HG03159 (cell line): ENCODE data around the gene UXT.
"Not testable (repeated sequence)": the region's sequence is repeated elsewhere in the genome, so short reads cannot be mapped to it uniquely, and the experiment has no call there.

Source experiments
- ATAC-seq: cut with Tn5 transposase; IDR thresholded peaks from one replicate; pipeline ENCODE4 v1.9.1; 2021; ENCODE audit warnings: mild to moderate bottlenecking, moderate library complexity; ENCODE audit not compliant: unreplicated experiment

The UXT gene

DNA sequence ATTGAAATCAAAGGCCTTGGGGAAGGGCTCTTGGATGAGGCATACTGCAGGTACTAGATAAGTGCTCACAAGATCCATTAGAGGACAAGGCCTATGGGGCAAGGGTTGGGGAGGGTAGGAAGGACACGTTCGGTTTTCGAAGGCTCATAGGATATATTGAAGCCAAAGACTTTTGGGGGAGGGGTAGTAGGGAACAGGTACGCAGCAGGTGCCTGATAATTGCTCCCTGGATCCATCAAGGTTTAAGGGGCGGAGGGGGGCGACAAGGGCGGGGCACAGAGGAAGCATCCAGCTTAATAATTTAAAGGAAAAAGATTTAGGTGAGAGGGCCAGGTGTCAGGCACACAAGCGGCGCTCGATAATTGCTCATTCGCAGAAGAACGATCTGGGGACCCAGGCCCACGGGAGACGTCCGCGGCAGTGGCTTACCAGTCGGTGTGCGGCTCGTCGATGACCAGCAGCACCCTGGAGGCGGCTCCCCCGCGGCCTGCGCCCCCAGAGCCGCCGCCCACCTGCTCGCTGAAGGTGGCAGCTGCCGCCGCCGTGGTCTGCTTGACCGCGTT lies 40.0 kb downstream of the UXT start:
- no peak for ATAC-seq

DNA sequence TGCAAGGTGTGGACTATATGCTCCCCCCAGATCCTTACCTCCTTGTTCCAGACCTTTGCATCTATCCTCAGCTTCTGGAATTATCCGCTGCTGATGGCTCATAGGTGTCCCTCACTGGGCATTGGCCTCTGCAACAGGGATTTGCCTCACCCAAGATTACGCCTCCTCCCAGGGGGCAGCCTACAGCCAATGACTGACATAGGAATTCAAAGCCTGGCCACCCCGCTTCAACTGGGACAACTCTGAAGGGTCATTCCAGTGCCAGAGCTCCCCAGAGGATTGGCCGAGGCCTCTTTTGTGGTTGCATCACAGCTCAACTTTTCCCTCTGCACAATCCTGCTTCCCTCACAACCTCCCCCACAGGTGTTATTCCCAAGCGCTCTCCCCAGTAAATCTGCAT lies 44.4 kb downstream of the UXT start:
- no peak for ATAC-seq

DNA sequence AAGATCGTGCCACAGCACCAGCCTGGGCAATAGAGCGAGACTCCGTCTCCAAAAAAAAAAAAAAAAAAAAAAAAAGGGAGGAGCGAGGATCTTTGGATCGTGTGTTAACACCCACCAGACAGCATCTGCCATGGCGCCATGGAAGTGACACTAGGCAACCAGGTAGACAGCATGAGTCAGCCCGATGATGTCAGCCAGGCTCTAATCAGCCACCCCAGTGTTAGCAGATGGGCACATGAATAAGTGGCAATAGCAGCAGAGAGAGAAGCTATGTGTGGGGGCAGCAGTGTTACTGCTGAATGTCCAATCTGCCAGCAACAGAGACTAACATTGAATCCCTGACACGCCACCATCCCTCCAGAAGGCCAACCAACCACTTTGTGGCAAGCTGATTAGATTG lies 45.9 kb downstream of the UXT start:
- no peak for ATAC-seq

DNA sequence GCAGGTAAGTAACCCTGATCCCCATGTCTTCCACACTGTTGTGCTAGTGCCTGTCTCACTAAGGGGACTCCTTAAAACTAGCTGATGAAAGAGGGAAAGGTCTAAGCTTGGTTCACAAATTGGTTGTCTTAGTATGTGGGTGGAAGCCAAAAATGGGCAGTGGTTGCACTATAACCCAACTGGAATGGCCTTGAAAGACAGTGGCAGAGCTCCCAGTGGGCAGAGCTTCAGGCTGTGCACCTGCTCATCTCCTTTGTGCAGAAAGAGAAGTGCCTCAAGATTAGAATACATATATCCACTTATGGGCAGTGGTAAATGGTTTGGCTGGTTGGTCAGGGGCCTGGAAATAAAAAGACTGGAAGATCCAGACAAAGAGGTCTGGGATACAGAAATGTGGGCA lies 46.6 kb downstream of the UXT start:
- no peak for ATAC-seq

DNA sequence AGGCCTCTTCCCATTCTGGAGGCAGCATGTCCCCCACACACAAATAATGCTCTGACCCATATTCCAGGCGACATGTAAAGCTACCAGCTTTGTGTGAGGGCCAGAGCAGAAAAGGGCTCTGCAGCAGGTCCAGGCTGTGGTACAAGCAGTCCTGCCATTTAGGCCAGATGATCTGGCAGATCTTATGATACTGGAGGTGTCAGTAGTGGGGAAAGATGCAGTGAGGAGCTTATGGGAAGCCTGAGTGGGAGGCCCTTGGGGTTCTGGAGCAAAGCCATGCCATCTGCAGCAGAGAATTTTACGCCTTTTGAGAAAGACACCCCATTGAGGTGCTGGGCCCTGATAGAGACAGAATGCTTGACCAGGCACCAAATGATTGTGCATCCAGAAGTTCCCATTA lies 47.1 kb downstream of the UXT start:
- no peak for ATAC-seq

DNA sequence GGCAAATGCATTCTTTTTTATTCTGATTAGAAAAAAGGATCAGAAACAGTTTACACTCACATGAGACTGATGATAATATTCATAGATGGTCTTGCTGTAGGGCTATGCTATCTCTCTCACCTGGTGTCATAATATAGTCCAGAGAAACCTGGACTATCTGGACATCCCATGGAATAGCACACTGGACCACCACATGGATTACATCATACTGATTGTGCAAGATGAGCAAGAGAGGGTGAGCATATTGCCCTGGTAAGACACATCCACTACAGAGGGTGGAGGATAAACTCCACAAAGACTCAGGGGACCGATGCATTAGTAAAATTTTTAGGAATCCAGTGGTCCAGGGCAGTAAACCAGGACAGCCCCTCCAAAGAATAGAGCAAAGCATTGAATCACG lies 47.5 kb downstream of the UXT start:
- no peak for ATAC-seq

DNA sequence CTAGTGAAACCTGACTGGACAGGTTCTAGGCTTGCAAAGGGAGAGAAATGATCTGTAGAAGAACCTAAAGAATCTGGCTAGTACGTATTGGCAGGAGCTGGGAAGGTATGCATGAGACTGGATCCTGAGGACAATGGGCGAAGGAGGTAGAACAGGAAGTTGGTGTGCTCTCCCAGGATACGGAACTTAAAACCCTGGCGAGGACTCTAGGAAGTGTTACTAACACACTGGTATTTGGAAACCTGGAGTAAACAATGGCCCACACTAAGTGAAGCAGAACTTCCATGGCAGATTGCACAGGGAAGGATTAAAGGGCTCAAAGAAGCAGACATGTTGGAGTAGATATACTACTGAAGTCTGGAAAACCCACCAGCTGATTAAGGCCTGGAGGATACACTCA lies 48.5 kb downstream of the UXT start:
- ATAC-seq: no peak

DNA sequence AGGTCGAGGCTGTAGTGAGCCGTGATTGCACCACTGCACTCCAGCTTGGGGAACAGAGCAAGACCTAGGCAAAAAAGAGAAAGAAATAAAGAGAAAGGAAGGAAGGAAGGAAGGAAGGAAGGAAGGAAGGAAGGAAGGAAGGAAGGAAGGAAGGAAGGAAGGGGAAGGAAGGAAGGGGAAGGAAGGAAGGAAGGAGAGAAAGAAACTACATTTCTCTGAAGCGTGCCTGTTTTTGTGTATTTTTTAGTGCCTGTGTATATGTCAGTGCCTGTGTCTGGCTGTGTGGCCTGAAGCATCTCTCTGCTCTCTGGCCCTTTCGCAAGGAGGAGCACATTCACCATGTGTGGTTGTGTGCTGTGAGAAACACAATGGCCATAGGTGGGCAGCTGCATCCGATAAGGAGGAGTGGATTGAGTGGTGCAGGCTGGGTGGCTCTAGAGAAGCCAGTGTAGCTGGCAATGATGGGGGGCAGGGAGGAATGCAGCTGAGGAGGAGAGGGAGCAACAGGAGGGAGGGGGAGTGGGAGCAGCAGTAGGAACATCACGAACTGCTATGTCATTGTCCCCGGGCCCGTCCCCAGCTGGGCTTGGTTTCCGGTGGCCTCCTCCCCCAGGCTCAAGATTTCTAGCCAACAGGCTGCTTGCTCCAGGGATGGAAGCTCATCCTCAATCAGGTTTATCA lies 50.7 kb downstream of the UXT start:
- ATAC-seq: no peak

DNA sequence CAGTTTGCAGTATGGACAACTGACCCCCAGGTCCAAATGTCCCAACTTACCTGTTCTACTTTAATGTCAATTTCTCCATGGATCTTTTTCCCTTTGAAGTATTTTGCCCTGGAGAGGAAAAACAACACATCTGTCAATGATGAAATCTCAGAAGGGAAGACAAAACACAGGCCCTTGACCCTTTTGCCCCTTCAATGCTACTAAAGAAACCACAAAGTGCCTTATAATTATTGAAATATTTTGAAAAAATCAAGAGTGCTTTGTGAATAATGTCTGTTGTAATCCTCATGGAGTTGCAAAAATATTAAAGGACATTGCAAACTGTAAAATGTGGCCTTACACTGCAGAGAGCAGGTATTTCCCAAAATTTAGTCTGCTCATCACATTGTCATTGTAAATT lies 51.9 kb downstream of the UXT start:
- no peak for ATAC-seq

DNA sequence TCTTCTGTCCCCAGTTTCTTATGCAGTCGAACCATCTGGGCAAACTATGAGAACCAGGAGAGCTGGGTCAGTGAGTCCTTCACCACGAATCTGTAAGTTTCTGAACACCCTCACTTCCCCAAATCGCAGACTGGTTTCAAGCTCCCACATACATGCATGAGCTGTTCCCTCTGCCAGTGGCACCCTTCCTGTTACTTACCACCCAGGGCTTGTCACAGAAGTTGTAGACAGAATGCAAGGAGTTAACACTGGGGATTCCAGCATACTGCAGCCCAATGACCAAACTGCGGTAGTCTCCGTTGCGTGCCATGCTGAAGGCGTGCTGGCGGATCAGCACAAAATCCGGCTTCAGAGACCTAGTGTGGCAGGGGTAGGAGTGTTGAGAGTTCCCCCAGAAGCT lies 54.0 kb downstream of the UXT start:
- no peak for ATAC-seq

DNA sequence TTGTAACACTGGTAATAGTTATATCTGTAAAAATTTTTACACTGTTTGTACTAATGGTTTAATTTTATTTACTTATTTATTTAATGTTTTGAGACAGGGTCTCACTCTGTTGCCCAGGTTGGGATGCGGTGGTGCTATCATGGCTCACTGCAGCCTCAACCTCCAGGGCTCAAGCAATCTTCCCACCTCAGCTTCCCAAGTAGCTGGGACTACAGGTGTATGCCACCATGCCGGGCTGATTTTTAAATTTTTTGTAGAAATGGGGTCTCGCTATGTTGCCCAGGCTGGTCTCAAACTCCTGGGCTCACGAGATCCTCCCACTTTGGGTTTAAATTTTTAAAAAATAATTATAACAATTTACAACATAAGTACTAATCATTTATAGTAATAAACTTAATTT lies 55.9 kb downstream of the UXT start:
- ATAC-seq: not testable (repeated sequence)
